ENCODE measurements around the gene FGGY.
"Not testable (repeated sequence)": the region's sequence is repeated elsewhere in the genome, so short reads cannot be mapped to it uniquely, and the experiment has no call there.

The FGGY gene

GRCh38 chr1:59521456-59521855 is 224.6 kb downstream of the FGGY start:
- FAIRE-seq: no peak

DNA sequence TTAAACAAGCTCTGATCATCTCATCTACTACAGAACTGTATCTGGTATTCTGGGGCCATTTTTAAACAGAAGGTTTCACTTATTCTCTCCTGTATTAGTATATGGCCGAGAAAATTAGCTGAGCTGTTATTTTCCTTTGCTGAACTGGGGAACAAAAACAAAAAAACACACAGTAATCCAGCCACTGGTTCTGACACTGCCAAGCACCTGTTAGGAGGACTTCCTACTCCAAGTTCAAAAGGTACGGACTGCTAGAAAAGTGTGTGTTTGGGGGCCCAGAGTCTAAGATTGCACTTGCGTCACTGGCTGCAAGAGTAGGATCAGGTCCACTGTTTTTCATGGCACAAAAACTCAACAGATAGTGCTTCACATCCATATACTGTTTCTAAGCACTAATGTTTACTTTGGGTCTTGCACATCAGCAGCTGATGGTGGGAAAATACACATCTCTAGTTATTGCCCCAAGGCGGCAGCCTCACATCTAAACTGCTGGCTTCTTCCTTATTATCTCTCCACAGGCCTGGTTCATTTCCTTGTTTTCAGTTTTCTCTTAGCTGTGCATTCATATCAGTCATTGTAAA is 226.1 kb downstream of the FGGY start:
- FAIRE-seq: no peak

GRCh38 chr1:59523745-59524450 is 227.0 kb downstream of the FGGY start:
- no peak for FAIRE-seq

- no peak for FAIRE-seq
Observed at GRCh38 chr1:59526240-59526639, 229.3 kb downstream of the FGGY start.

- FAIRE-seq: no peak
Observed at GRCh38 chr1:59528471-59528870, 231.6 kb downstream of the FGGY start.

GRCh38 chr1:59528900-59529299 is 232.0 kb downstream of the FGGY start:
- FAIRE-seq: no peak

DNA sequence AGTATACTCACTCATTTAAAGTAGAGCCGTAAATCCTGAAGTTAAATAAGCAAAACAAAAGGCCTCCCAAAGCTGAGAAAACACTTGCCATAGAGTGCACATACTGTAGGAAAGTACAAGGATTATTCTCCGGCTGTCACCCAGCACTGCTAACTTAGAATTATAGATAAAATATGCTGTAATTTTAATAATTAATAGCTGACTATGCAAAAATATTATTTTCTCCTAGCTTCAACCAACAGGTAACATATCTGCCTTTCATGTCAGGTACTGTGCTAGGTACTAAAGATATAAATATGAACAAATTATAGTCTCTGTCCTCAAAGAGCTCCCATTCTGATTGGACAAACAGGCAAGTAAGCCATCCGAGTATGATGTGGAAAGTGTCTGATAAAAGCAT is 233.2 kb downstream of the FGGY start:
- FAIRE-seq: no peak

- no peak for FAIRE-seq
Observed at GRCh38 chr1:59532102-59532501, 235.2 kb downstream of the FGGY start.

- not testable (repeated sequence) for FAIRE-seq
Observed at GRCh38 chr1:59538476-59538875, 241.6 kb downstream of the FGGY start.

- FAIRE-seq: no peak
Observed at GRCh38 chr1:59539961-59540681, 243.2 kb downstream of the FGGY start.

GRCh38 chr1:59541161-59541560 is 244.3 kb downstream of the FGGY start:
- no peak for FAIRE-seq

GRCh38 chr1:59541891-59542290 is 245.0 kb downstream of the FGGY start:
- no peak for FAIRE-seq

DNA sequence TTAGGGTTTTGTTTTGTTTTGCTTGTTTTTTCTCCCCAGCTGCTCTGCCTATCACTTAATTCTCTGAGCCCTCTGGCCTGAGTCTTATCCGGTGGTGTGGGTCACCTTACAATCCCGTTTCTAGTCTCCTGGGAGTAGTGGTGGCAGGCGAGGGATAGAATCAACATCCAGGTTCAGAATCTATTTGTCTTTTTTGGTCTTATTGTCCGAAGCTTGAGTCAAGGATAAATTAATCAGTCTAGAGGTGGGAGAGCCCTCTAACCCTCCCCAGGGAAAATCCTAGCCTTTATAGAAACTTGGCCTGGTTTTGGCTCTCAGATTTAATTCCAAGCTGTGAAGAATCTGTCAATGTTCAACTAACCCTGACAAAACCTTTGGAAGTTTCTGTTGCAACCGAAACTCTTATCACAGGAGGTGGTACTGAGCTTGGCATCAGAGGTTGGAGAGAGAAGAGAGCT is 246.3 kb downstream of the FGGY start:
- no peak for FAIRE-seq

- no peak for FAIRE-seq
Observed at GRCh38 chr1:59544615-59545293, 247.9 kb downstream of the FGGY start.

GRCh38 chr1:59545830-59546229 is 248.9 kb downstream of the FGGY start:
- FAIRE-seq: no peak

DNA sequence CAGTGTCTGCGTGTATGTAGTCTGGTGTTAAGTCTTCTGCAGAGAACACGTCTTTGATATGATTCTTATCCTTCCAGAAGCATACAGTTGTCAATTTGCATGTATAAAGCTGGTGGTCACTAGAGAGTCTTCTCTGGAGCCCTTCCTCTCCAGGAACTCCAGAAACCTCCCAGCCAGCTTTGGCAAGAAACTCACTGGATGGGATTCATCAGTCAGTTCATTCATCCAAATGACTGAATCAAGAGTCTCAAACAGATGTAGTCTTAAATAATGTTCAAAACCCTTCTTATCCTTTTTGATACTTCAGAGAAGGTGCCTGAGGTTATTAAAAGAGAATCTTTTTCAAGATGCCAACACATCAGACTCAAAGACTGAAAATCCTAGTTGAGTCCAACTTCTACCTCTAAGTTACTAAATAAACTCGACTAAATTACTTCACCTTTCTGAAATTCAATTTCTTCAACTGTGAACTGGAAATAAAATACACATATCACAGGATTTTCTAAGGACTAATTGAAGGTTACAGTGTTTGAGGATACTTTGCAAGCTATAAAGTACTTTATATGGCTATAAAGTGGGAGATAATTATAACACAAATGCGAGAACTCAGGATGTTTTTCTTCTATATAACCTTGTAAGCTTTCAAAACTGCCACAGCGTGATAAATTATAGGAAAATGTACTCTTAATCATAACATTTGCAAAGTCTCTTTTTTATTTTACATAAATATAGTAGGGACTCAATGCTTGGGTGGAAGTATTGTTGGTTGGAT is 252.4 kb downstream of the FGGY start:
- FAIRE-seq: no peak

DNA sequence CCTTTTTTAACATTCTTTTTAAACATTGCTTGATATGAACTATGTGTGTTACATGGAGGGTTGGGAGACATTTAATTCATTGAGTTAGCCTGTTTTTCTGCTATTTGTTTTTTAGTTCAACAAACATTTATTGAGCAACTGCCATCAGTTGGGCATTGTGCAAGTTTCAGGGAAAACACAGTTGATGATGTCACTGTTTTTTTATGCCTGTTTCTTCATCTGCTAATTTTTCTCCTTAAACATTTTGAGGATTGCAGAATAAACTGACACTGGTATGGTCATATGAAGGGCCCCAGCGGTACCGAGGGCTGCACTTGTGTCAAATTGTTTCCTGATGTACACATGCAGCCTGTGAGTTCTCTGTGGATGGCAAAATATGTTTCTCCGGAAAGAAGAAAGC is 253.0 kb downstream of the FGGY start:
- no peak for FAIRE-seq

DNA sequence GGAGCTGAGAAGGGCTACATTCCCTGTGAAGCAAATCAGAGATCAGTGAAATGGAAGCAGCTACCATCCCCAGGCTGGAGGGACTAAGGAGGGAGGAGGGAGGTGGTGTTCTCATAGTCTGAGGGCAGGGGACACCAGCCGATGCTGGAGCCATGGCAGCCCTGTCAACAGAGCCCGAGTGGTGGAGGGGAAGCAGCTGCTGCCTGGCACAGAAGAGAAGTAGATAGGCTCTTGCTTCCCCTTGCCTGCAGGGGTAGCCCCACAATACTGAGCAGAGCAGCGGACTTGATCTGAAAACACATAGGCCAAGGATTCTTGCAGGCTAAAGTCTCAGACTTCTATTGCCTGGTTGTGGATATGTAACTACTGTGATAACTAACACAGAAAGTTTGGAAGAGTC is 255.1 kb downstream of the FGGY start:
- FAIRE-seq: no peak

DNA sequence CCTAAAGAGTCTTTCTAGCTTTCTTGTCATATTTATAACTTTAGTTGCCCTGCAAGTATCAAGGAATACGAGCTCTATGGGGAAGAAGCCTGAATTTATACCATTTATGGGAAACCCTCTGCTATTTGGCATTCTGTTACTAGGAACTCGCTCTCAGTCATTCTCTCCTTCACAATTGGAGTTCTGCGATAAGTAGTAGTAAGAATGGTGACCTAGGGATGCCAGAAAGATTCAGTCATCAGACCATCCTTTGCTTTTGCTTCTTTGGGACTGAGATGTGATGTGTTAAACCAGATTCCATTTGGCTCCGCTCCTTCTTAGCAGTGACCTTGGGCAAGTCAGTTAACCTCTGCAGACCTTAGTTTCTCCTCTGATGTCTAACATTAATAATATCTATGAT is 256.5 kb downstream of the FGGY start:
- no peak for FAIRE-seq

DNA sequence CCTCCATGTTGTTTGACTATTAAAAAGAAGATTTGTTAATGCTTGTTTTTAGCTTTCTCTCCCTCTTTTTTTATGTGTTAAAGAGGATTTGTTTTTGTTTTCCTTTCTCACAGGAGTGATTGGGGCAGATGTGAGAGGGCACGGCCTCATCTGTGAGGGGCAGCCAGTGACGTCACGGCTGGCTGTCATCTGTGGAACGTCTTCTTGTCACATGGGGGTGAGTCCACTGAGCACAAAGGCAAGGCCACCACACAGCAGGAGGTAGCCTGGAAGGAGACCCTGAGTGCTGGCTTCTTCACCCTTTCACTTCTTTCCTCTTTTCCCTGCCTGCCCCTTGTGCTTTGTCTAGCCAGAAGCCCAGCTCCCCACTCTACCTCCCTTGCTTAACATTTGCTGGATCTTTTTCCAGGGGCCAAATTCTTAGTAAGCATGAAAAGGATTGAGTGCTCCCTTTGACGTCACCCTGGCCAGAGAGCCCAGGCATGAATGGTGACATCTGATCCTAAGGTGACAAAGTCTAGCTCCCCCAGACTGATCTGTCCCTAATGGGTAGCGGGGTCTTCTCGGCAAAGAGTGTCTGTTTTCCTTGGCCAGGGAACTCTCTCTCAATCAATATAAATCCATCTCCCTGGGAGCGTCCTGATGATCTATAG is 257.2 kb downstream of the FGGY start:
- no peak for FAIRE-seq

DNA sequence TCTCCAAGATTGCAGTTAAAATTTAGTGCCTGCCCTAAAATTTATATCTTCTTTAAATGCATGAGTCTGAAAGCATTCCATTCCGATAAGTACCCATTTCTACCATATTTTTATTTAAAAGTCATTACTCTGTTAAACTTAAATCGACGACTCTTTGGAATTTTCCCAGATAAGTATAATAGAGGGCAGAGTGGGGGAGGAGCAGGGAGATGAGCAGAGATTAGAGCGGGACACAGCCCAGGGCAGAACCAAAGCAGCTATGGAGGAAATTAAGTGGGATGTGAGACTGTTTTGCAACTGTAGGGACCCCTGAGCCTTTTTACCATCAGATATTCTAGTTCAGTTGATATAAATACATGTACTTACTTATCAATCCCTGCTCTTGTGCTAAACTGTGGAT is 257.9 kb downstream of the FGGY start:
- no peak for FAIRE-seq

GRCh38 chr1:59556398-59556797 is 259.5 kb downstream of the FGGY start:
- FAIRE-seq: no peak

Data from endometrium (tissue), 2 donors.